ENCODE measurements around the gene SIM1.

The SIM1 gene

DNA sequence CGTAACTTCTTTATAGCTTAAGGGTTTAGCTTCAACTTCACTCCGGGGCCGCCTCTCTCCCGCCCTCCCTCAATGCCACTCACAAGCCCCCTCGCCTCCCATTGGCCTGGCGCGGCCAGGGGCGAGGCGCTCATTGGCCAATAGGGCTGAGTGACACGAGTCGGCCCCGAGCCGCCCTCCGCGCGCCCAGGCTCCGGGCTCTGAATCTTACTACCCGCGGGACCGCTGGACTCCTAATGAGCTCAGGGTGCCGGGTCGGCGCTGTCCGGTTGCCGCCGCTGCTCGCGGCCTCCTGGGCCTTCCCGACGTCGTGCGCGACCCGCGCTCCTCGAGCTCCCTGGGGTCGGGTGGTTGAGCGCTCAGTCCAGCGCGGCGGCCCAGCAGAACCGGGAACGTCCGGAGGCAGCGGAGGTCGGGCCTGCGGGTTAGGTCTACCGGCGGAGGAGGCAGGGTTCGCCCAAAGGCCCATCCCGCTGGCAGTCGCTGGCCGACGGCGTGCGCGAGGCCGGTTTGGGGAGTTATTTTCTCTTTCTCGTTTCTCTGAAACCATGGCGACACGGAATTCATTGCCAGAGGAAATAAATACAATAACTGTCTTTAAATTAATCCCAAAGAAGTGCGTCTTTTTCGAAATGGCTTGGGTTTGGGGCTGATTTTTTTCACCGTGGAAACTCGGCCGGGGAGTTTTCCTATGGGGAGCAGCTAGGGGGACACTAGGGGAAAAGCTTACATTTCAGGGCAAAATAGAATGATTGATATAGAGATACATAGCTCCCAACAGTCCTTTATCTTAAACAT, at the start of gene SIM1:
TSS of gene SIM1 (minus strand) at position 19 of the 798 bp plus-strand sequence. CDS start 1,453 bp downstream, outside the sequence.
- DNase-seq (ENCODE audit: low spot score) = peak; percentile 71

- no peak for DNase-seq (ENCODE audit: low spot score)
These were observed 47.6 kb upstream of the SIM1 start for GRCh38 chr6:100512203-100512862.

- DNase-seq (ENCODE audit: low spot score) = no peak
These were observed 44.4 kb upstream of the SIM1 start for GRCh38 chr6:100509101-100509500.

GRCh38 chr6:100506651-100507050, 41.9 kb upstream of the SIM1 start:
- no peak for DNase-seq (ENCODE audit: low spot score)

DNA sequence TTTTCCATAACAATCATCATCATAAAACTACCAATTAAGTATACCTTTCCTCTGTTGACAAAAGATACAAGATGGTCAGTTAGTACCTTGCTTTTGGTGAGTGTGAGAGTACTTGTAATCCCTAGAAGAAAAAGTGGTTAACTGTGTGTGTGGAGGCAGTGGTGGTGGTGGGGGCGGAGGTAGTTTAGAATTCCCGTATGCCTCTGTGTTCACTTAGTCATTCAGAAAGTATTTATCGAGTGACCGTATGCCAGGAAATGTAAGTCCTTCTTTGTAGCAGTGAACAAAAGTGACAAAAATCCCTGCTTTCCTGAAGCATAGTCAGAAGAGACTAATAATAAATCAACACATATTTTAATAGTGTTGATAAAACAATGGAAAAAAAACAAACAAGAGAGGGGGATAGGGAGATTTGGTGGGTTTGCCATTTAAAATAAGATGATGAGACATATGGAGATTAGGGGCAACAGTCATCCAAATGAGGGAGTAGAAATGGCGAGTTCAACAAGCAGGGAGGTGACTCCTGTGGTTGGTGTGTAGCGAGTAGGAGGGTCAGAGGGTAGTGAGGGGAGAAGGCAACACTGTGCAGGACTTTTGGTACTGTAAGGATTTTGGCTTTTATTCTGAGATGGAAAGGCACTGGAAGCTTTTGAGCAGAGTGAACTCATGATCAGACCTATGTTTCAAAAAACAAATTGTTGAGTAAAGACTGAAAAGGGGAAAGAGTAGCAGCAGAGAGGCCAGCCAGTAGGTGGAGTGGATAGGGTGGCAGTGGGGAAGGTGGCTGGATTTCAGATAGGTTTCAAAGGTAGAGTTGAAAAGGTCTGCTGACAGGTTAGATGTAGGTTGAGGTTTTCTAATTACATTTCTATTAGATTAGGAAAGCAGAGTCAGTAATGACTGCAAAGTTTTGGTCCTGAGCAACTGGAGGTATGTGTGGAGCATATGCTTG, 40.3 kb upstream of the SIM1 start:
- no peak for DNase-seq (ENCODE audit: low spot score)

- no peak for DNase-seq (ENCODE audit: low spot score)
These were observed 38.5 kb upstream of the SIM1 start for GRCh38 chr6:100503043-100503705.

- no peak for DNase-seq (ENCODE audit: low spot score)
These were observed 28.6 kb upstream of the SIM1 start for GRCh38 chr6:100493206-100493888.

DNA sequence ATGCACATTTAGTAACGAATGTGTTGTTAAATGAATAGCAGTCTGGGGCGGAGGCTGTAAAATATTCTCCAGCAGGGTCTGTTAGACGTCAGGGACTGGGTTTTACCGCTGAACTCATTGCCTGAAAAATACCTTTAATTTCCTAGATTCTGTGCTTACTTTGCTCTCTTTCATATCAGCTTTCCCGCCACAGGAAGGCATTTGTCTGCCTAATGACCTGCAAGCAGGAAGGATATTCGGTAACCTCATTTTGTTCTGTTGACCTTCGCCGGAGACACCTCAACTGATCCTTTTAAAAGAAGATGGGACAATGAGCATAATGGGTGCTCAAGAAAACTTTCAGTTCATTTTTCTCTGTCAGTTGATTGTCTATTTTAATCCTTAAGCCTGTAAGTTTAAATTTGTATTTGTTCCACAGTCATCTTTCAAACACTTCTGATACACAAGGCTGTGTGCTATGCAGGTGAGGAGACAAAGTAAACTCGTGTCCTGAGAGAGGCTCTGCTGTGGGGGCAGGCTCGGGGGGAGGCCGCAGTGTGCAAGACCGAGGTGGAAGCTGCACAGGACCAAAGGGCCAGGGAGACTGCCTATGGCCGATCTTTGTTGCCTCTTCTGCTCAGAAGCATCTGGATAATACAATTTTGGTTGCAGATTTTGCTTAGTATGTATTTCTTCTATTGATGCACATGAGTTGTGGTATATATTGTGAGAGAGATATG, 27.4 kb upstream of the SIM1 start:
- no peak for DNase-seq (ENCODE audit: low spot score)

GRCh38 chr6:100490065-100490464, 25.3 kb upstream of the SIM1 start:
- DNase-seq (ENCODE audit: low spot score) = no peak

GRCh38 chr6:100488244-100488643, 23.5 kb upstream of the SIM1 start:
- DNase-seq (ENCODE audit: low spot score) = no peak

GRCh38 chr6:100487638-100488037, 22.9 kb upstream of the SIM1 start:
- DNase-seq (ENCODE audit: low spot score) = no peak

DNA sequence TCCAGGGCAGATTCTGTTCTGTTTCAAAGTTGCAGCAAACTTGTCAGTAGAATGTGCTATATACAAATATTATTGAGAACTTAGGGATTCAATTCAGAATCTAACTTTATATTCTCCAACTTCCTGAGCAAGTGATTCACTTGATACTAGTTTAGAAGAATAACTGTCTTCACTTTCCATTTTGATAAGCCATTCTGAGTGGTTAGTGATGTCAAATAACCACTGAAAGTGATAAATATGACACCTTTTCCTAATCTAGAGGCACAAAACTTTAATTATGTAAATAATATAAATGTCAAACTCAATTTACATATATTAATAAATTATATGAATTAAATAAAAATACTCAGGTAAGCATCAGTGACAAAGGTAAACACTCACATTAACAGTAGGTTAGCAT, 20.5 kb upstream of the SIM1 start:
- no peak for DNase-seq (ENCODE audit: low spot score)

- no peak for DNase-seq (ENCODE audit: low spot score)
These were observed 19.8 kb upstream of the SIM1 start for GRCh38 chr6:100484474-100484873.

- DNase-seq (ENCODE audit: low spot score) = no peak
These were observed 18.0 kb upstream of the SIM1 start for GRCh38 chr6:100482698-100483097.

GRCh38 chr6:100479179-100480035, 14.7 kb upstream of the SIM1 start:
- no peak for DNase-seq (ENCODE audit: low spot score)

DNA sequence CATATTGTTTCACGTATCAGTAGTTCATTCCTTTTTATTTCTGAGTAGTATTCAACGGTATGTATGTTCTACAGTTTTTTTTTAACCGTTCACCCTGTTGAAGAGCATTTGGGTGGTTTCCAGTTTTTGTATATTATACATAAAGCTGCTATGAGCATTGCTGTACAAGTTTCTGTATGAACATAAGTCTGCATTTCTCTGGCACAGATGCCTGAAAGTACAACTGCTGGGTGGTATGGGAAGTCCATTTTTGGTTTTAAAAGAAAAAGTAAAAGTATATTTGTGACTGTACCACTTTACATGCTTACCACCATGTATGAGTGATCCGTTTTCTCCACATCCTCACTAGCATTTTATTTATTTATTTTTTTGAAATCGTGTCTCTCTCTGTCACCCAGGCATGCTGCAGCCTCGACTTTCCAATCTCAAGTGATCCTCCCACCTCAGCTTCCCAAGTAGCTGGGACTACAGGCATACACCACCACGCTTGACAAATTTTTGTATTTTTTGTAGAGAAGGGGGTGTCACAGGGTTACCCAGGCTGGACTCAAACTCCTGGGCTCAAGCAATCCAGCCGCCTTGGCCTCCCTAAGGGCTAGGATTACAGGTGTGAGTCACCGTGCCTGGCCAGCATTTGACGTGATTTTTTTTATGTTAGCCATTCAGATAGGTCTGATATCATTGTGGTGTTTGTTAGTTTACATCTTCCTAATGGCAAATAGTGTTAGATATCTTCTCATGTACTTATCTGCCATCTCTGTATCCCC, 11.0 kb upstream of the SIM1 start:
- DNase-seq (ENCODE audit: low spot score) = no peak

DNA sequence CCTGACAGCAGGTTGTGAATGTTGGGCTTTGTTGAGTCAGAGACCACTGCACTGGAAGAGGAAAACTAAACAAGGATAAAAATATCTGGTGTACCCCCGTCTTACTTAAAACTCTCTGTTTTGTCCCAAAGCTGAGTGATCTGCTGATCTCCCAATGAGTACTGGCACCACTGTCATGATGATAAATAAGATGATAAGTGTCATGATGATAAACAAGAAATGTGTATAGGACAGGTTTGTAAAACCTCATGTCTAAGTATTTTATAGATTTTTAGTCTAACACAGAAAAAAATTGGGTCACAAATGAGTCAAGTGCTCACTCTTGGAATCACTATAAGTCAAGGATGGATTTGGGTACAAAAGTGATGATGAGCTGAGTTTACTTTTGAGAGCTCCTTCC, 8.5 kb upstream of the SIM1 start:
- DNase-seq (ENCODE audit: low spot score) = no peak

GRCh38 chr6:100472674-100473073, 8.0 kb upstream of the SIM1 start:
- no peak for DNase-seq (ENCODE audit: low spot score)
